GM12875 (cell line): ENCODE measurements around the gene RAB17.
"Not testable (repeated sequence)": the region's sequence is repeated elsewhere in the genome, so short reads cannot be mapped to it uniquely, and the experiment has no call there.

Source experiments
- H3K4me3 ChIP-seq: one replicate; pipeline ENCODE4 v1.5.1; 2011; ENCODE audit warnings: low read depth, low read length, control low read depth
- TF ChIP-seq, protein P1 (sequence below): IDR thresholded peaks from 2 replicates; pipeline ENCODE4 v1.5.1; 2011; ENCODE audit warnings: low read depth, mild to moderate bottlenecking, control low read depth, inconsistent platforms, low read length, moderate library complexity, borderline replicate concordance; ENCODE audit not compliant: insufficient read depth

The RAB17 gene

GRCh38 chr2:237597196-237598145 lies 6.9 kb upstream of the RAB17 start:
- no peak overlapping the region for H3K4me3 ChIP-seq
- TF ChIP-seq, protein P1, sequence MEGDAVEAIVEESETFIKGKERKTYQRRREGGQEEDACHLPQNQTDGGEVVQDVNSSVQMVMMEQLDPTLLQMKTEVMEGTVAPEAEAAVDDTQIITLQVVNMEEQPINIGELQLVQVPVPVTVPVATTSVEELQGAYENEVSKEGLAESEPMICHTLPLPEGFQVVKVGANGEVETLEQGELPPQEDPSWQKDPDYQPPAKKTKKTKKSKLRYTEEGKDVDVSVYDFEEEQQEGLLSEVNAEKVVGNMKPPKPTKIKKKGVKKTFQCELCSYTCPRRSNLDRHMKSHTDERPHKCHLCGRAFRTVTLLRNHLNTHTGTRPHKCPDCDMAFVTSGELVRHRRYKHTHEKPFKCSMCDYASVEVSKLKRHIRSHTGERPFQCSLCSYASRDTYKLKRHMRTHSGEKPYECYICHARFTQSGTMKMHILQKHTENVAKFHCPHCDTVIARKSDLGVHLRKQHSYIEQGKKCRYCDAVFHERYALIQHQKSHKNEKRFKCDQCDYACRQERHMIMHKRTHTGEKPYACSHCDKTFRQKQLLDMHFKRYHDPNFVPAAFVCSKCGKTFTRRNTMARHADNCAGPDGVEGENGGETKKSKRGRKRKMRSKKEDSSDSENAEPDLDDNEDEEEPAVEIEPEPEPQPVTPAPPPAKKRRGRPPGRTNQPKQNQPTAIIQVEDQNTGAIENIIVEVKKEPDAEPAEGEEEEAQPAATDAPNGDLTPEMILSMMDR, result no peak

- H3K4me3 ChIP-seq, result no peak overlapping the region
- TF ChIP-seq, protein P1, result no peak
These were observed 6.1 kb upstream of the RAB17 start for GRCh38 chr2:237596520-237597195.

DNA sequence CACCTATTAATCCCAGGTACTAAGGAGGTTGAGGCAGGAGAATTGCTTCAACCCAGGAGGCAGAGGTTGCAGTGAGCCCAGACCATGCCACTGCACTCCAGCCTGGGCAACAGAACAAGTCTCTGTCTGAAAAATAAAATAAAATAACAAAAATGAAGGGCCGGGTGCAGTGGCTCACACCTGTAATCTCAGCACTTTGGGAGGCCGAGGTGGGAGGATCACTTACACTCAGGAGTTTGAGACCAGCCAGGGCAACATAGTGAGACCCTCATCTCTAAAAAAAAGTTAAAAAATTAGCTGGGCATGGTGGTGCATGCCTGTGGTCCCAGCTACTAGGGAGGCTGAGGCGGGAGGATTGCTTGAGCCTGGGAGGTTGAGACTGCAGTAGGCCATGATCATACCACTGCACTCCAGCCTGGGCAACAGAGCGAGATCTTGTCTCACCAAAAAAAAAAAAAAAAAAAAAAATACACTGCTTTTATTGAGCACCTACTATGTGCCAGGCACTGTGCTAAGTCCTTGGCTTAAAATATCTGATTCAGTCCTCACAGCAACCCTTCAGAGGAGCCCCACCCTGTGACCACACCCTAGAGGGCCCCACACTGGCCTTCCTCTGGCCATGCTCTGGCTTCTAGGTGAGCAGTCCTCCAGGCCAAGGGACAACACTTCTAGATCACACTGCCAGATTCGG lies 5.4 kb upstream of the RAB17 start:
- not testable (repeated sequence) for H3K4me3 ChIP-seq

DNA sequence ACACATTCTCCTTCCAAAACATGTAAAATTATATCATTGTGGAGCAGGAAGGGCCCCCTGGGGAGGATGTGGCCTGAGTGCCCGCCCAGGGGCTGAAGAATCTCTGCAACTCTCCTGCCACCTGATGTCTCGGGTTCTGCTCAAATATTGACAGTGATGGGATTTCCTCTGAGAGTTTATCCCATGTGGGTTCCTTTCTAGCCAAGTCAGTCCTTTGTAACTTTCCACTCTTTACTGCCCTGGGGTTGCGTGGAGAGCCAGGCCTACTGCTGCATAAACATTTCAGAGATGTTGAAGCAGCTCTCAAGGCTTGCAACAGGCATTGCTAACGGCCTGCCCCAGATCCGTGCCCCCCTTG lies 4.0 kb upstream of the RAB17 start:
- TF ChIP-seq, protein P1, result no peak
- H3K4me3 ChIP-seq, result no peak overlapping the region

- TF ChIP-seq, protein P1, result no peak
- H3K4me3 ChIP-seq, result no peak overlapping the region
These were observed 3.2 kb upstream of the RAB17 start for GRCh38 chr2:237593596-237594320.

DNA sequence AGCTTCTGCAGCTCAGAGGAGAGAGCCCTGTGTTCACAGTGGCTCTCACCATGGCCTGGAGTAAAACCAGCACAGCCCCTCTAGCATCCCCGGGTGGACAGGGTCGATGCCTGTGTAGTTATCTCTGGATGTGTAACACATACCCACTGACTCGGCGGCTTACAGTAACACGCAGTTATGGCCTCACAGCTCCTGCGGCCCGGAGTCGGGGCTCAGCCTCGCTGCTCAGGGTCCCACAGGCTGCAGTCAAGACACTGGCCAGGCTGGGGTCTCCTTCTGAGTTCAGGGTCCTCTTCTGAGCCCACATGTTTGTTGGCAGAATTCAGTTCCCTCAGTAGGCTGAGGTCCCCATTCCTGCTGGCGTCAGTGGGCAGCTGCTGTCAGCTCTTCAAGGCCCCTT lies 2.5 kb upstream of the RAB17 start:
- H3K4me3 ChIP-seq, result no peak overlapping the region
- TF ChIP-seq, protein P1, result no peak
